Prostate gland (tissue), 2 donors: Measurements from ENCODE around the gene MCF2L2. TPM values are rescaled to one million over a fixed set of nuclear protein-coding genes. Genes with fewer than 3 reads are reported as not detected.

Source experiments
- DNase-seq: peaks from one replicate; pipeline ENCODE4 v3.0.0-alpha.2; 2019; ENCODE audit warnings: low spot score
- H3K27ac ChIP-seq, 2 donors: fragments of 200-600 bp; sonication (generic); 2 replicates each; pipeline ENCODE4 v1.5.1; 2017 to 2019
- H3K27me3 ChIP-seq: fragments of 200-600 bp; sonication (generic); replicated peaks from 2 replicates; pipeline ENCODE4 v1.5.1; 2019; ENCODE audit not compliant: insufficient read depth
- H3K36me3 ChIP-seq, 2 donors: fragments of 200-600 bp; sonication (generic); 1 replicate in 1 of 2; 2 replicates in 1 of 2; pipeline versions ENCODE4 v1.5.1 to v1.8.1; 2017 to 2019
- H3K4me1 ChIP-seq: fragments of 200-600 bp; sonication (generic); replicated peaks from 2 replicates; pipeline ENCODE4 v1.5.1; 2019
- H3K4me3 ChIP-seq, 2 donors: fragments of 200-600 bp; sonication (generic); 2 replicates each; pipeline ENCODE4 v1.5.1; 2017 to 2019
- H3K9me3 ChIP-seq: fragments of 200-600 bp; sonication (generic); 2 replicates; pipeline ENCODE4 v1.5.1; 2017
- CTCF ChIP-seq, 4 experiments: fragments of 200-600 bp in 2 of 4; fragments of 450-650 bp in 2 of 4; sonication (generic) in 2 of 4; IDR thresholded peaks; 1 replicate in 3 of 4; 2 replicates in 1 of 4; pipeline ENCODE4 v1.5.1; 2016 to 2019; ENCODE audit warnings: antibody characterized with exemption in 4 of 4, mild to moderate bottlenecking in 2 of 4, moderate library complexity in 2 of 4
- POLR2A ChIP-seq: fragments of 450-650 bp; IDR thresholded peaks from one replicate; pipeline ENCODE4 v1.6.1; 2016; ENCODE audit warnings: antibody characterized with exemption, mild to moderate bottlenecking
- POLR2AphosphoS5 ChIP-seq: sonication (generic); formaldehyde crosslinking; IDR thresholded peaks from one replicate; pipeline ENCODE4 v1.6.1; 2017; ENCODE audit warnings: antibody characterized with exemption
- WGBS: methylation state at CpG from one replicate; pipeline ENCODE4 v1.1.5; 2018; 5-methylcytosine and 5-hydroxymethylcytosine counted together
- intact Hi-C: fragments of 100-400 bp; cut with DNase I; formaldehyde crosslinking; loops from one replicate; pipeline ENCODE4 v1.14.2; 2022
- total RNA-seq, 2 donors: library from RNA; depleted of rRNA; stranded (reverse); fragments of >200 nt; gene quantifications; one replicate each; pipeline ENCODE4 v1.1.0, GENCODE V29; 2016

Gene MCF2L2
- total RNA-seq, 2 donors from 2014 or later: 0.41 to 4.0 TPM

DNA sequence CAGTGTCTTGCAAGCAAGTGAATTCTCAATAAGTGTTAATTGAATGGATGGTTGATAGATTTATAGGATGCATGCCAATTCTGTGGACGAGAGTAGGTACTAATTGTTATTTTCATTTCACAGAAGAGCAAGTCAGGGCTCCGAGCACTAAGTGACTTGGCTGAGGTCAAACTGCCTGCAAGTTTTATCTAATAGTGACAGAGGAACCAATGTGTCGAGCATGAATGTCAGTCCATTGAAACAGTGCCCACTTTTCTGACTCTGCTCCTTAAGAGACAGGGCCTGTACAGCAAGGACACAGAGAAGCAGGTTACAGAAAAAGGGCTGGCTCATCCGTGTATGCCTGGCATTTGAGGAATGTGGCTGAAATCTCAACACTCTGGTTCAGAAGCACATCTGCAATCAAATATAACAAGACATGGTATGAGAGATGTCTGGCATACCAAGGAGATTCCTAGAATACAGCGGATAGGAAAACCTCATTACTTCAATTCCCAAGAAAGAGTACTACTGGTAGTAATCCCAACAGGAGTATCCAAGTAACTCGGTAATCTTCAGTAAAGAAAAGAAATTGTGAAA is 181.3 kb downstream of the MCF2L2 start:
- no peaks in the 10 kb centered on the region for H3K36me3 ChIP-seq
- no peaks in the 10 kb centered on the region for H3K9me3 ChIP-seq
- no peaks in the 10 kb centered on the region for H3K27me3 ChIP-seq
- no peak for DNase-seq
- H3K4me3 ChIP-seq: no peak overlapping the region
- 80% methylated on average over 6 of the region's 6 CpGs for WGBS
- intact Hi-C loops: no loop called here
- TF ChIP-seq POLR2AphosphoS5 (no peak), CTCF (IDR thresholded peaks at IDR 0.05) (no peak), POLR2A (no peak)
- H3K27ac ChIP-seq: no peak overlapping the region
- H3K4me1 ChIP-seq: no peaks in the 10 kb centered on the region

DNA sequence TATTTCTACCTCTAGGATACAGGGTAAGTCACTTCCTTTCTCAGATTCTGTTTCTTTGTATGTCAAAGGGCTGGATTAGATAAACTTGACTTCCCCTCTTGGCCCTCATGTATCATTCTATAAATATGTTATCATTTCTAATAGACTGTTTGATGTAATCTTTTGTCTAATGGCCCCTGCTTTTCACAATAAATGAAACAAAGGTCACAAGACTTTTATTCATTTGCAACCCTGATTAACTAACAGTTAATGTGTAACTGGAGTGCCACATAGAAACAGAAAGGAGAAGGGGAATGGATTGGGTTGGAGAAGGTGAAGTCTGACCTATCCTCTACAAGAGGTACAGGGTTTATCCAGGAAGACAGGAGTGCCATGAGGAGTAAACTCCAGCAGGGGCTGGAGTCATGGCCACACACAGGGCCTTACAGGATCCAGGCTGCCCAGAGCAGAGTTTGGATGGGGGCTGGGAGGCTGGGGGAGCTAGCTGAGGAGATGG is 183.4 kb downstream of the MCF2L2 start:
- intact Hi-C loops: no loop called here

GRCh38 chr3:183244219-183244618 is 184.2 kb downstream of the MCF2L2 start:
- H3K9me3 ChIP-seq: no peaks in the 10 kb centered on the region
- DNase-seq: no peak
- H3K27me3 ChIP-seq: no peaks in the 10 kb centered on the region
- TF ChIP-seq CTCF (IDR thresholded peaks at IDR 0.05): no peak
- no peak for TF ChIP-seq POLR2A
- no peak for TF ChIP-seq POLR2AphosphoS5
- no peaks in the 10 kb centered on the region for H3K36me3 ChIP-seq
- no peak overlapping the region for H3K27ac ChIP-seq
- H3K4me3 ChIP-seq: no peak overlapping the region
- H3K4me1 ChIP-seq: no peaks in the 10 kb centered on the region
- intact Hi-C loops: no loop called here
- 82% methylated on average over 2 of the region's 2 CpGs for WGBS

More for the DNA sequence above, 183.4 kb downstream of the MCF2L2 start:
- no peaks in the 10 kb centered on the region for H3K4me1 ChIP-seq
- H3K27me3 ChIP-seq: no peaks in the 10 kb centered on the region
- H3K36me3 ChIP-seq: no peaks in the 10 kb centered on the region
- TF ChIP-seq POLR2AphosphoS5 (no peak), POLR2A (no peak), CTCF (IDR thresholded peaks at IDR 0.05) (no peak)
- DNase-seq: no peak
- no peak overlapping the region for H3K27ac ChIP-seq
- H3K4me3 ChIP-seq: no peak overlapping the region
- H3K9me3 ChIP-seq: no peaks in the 10 kb centered on the region

DNA sequence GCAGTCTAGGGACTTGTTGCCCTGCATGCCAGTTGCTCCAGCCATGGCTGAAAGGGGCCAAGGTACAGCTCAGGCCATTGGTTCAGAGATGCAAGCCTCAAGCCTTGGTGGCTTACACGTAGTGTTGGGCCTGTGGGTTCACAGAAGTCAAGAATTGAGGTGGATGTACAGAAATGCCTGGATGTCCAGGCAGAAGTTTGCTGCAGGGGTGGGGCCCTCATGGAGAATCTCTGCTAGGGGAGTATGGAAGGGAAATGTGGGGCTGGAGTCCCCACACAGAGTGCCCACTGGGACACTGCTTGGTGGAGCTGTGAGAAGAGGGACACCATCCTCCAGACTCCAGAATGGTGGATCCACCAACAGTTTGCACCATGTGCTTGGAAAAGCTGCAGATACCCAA is 186.0 kb downstream of the MCF2L2 start:
- Histone ChIP-seq H3K4me3 (no peak overlapping the region), H3K9me3 (no peaks in the 10 kb centered on the region), H3K4me1 (no peaks in the 10 kb centered on the region), H3K36me3 (no peaks in the 10 kb centered on the region), H3K27ac (no peak overlapping the region), H3K27me3 (peaks cover 2% of the 10 kb centered on the region)
- intact Hi-C loops: no loop called here
- no peak for DNase-seq
- 93% methylated on average over 1 of the region's 1 CpG for WGBS
- TF ChIP-seq CTCF (IDR thresholded peaks at IDR 0.05) (no peak), POLR2AphosphoS5 (no peak), POLR2A (no peak)

DNA sequence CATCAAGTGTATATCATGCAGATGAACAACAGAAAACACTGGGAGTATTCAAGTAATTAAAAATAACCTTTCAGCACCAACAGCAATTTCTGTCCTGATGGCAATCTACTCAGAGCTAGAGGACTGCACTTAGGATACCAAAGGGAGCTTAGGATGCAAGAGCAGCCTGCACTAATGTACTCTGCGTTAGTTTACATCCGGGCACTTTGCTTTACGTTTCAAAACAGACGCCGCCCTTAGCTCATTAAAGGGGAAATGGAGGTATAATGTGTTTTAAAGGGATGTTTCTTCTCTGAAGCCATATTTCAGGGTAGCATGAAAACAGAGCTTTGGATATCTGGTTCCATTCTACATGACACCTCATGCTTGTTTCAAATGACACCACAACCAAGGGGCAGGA is 189.4 kb downstream of the MCF2L2 start:
- DNase-seq: no peak
- Histone ChIP-seq H3K4me1 (no peaks in the 10 kb centered on the region), H3K27me3 (peaks cover 2% of the 10 kb centered on the region), H3K4me3 (no peak overlapping the region), H3K27ac (no peak overlapping the region), H3K36me3 (no peaks in the 10 kb centered on the region), H3K9me3 (no peaks in the 10 kb centered on the region)
- 70% methylated on average over 5 of the region's 5 CpGs for WGBS
- intact Hi-C loops: no loop called here
- TF ChIP-seq CTCF (IDR thresholded peaks at IDR 0.05) (no peak), POLR2A (no peak), POLR2AphosphoS5 (no peak)
